Neural progenitor cell (in vitro differentiated cells): ENCODE measurements around the gene ADCK1.

Experiments
- CTCF ChIP-seq: fragments of 200-600 bp; sonication (generic); IDR thresholded peaks from 2 replicates; pipeline ENCODE4 v1.5.1; 2017; ENCODE audit warnings: antibody characterized with exemption, mild to moderate bottlenecking
- EZH2 ChIP-seq: fragments of 200-600 bp; sonication (generic); IDR thresholded peaks from 2 replicates; pipeline ENCODE4 v1.6.1; 2017; ENCODE audit warnings: antibody characterized with exemption, mild to moderate bottlenecking, moderate library complexity
- EZH2phosphoT487 ChIP-seq: fragments of 200-600 bp; sonication (generic); IDR thresholded peaks from 2 replicates; pipeline ENCODE4 v1.6.1; 2017; ENCODE audit warnings: antibody characterized with exemption

- TF ChIP-seq EZH2phosphoT487 (no peak), CTCF (no peak), EZH2 (no peak)
Observed at GRCh38 chr14:77878783-77879182, 78.9 kb downstream of the ADCK1 start.
